IPS-20b (cell line): ENCODE measurements around the gene FGD2.

Source experiments
- H3K27ac ChIP-seq: one replicate; pipeline ENCODE4 v1.5.1; 2013; ENCODE audit warnings: low read length
- H3K27me3 ChIP-seq: 2 replicates; pipeline ENCODE4 v1.6.1; 2013; ENCODE audit warnings: mild to moderate bottlenecking, low read length, inconsistent platforms; ENCODE audit not compliant: insufficient read depth
- H3K36me3 ChIP-seq: 2 replicates; pipeline ENCODE4 v1.6.1; 2013; ENCODE audit warnings: low read depth, mild to moderate bottlenecking, inconsistent platforms, low read length, moderate library complexity; ENCODE audit not compliant: insufficient read depth
- H3K4me1 ChIP-seq: 2 replicates; pipeline ENCODE4 v1.6.1; 2013; ENCODE audit warnings: mild to moderate bottlenecking, control low read depth, inconsistent platforms, low read length, moderate library complexity; ENCODE audit not compliant: insufficient read depth
- H3K4me3 ChIP-seq: 2 replicates; pipeline ENCODE4 v1.5.1; 2013; ENCODE audit warnings: mild to moderate bottlenecking, low read length, inconsistent platforms
- H3K9ac ChIP-seq: 2 replicates; pipeline ENCODE4 v1.6.1; 2013; ENCODE audit warnings: low read depth, mild to moderate bottlenecking, inconsistent platforms, low read length, moderate library complexity
- H3K9me3 ChIP-seq: 2 replicates; pipeline ENCODE4 v1.6.1; 2013; ENCODE audit warnings: mild to moderate bottlenecking, low read depth, low read length, inconsistent platforms; ENCODE audit not compliant: insufficient read depth

FGD2 gene

DNA sequence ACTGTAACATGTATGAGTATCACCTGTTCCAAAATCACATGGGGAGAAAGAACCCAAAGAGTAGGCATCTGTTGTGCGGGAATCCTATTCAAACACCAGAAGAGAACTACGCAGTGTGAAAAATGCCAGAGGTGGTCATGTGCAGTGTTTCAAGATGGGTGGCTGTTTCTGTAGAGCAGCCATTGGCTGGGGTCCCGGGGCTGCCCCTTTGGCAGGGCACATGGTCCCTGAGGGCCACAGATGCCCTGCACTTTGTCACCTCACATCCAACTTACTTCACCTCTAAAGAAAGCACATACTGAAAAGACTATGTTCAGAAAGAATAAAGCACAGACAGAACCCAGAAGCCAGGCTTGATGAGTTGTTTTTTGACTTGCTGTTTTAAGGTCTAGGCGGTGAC lies 31.8 kb upstream of the FGD2 start:
- H3K27me3 ChIP-seq: no peaks in the 10 kb centered on the region
- H3K4me1 ChIP-seq: no peaks in the 10 kb centered on the region
- no peak overlapping the region for H3K9ac ChIP-seq
- H3K27ac ChIP-seq: no peak overlapping the region
- H3K36me3 ChIP-seq: peaks cover 100% of the 10 kb centered on the region
- no peaks in the 10 kb centered on the region for H3K9me3 ChIP-seq
- no peak overlapping the region for H3K4me3 ChIP-seq

DNA sequence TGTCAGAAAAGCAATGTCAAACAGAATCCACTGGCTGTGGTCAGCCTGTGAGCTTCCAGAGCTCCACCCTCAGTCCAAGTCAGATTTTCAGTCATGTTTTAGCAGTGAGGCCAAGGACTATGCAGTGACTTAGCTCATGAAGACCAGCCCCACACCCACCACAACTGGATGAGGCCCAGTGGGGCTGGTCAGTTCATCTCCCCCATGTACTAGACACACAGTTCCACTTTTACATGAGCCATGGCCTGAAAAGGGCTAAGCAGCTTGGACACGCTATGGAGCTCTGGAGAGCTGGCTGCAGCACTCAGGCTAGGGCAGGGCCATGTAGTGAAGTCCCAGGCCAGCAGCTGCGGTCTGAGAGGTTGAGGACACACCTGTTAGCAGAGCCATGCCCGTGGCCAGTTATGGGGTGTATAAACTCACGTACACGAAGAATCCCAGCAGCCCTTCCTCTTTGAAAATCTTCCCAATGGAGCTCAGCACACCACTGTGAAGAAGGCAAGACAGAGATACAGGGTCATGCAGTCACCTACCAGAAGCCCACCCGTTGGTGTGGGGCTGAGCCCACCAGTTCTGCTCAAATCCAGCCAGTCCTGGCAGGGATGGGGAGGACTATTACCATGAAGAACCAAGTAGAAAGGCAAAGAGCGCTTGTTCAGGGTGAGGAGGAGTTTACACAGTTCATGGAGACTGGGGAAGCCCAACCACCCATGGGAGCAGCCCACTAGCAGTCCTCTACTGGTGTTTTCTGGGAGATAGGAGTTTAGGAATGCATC lies 30.0 kb upstream of the FGD2 start:
- Histone ChIP-seq H3K27ac (no peak overlapping the region), H3K9ac (no peak overlapping the region), H3K27me3 (no peaks in the 10 kb centered on the region), H3K36me3 (peaks cover 95% of the 10 kb centered on the region), H3K9me3 (no peaks in the 10 kb centered on the region), H3K4me3 (no peak overlapping the region), H3K4me1 (0 out of 2 replicates have a peak, but pooled peaks cover 1% of the 10 kb centered on the region)

DNA sequence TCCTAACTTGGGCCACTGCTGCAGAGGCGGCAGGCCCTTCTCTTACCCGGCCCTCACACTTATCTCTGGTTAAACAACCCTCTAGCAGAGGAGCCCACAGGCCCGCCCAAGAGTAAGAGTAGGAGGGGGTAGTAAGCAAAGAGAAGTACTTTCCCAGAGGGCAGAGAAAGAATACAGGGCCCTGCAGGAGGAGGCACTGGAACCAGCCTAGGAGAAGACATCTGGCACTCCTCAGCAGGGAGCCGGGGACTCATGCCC lies 29.5 kb upstream of the FGD2 start:
- H3K27me3 ChIP-seq: no peaks in the 10 kb centered on the region
- 0 out of 2 replicates have a peak, but pooled peaks cover 4% of the 10 kb centered on the region for H3K4me1 ChIP-seq
- H3K9me3 ChIP-seq: no peaks in the 10 kb centered on the region
- no peak overlapping the region for H3K27ac ChIP-seq
- no peak overlapping the region for H3K4me3 ChIP-seq
- H3K9ac ChIP-seq: no peak overlapping the region
- peaks cover 90% of the 10 kb centered on the region for H3K36me3 ChIP-seq

DNA sequence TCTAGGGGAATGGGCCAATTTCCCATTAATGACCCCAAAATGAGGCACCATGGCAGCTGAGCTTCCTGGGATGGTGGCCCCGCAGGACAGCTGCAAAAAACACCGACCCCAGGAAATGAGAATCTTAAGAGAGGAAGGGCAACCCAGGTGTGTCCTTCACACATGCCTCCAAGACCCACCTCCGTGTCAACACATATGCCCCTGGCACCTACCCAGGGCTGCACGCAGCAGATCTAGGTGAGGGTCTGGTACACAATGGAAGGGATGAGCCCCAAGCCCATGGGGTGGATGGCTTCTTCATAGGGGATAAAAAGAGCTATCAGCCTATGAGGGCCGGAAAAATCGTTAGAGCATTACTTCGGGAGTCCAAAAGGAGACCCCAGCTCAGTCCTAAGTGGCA lies 28.9 kb upstream of the FGD2 start:
- Histone ChIP-seq H3K4me3 (no peak overlapping the region), H3K9ac (no peak overlapping the region), H3K4me1 (0 out of 2 replicates have a peak, but pooled peaks cover 4% of the 10 kb centered on the region), H3K27ac (no peak overlapping the region), H3K36me3 (peaks cover 84% of the 10 kb centered on the region), H3K9me3 (no peaks in the 10 kb centered on the region), H3K27me3 (no peaks in the 10 kb centered on the region)

DNA sequence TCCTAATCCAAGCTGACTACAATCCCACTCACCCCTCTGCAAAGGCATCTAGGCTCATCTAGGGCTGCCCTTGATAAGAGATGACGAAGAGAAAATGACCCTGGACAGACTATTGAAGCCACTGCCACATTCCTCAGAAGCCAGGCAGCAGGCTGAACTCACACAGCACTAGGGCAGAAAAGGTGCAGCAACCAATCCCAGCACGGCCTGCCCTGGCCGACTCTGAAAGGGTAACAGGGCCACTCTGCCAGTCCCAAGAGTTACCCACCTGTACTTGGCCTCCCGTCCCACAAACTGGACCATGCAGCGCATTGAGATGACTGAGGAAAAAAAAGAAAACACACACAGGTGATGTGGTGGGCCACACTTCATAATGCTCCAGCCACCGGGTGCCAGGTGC lies 28.5 kb upstream of the FGD2 start:
- no peaks in the 10 kb centered on the region for H3K27me3 ChIP-seq

DNA sequence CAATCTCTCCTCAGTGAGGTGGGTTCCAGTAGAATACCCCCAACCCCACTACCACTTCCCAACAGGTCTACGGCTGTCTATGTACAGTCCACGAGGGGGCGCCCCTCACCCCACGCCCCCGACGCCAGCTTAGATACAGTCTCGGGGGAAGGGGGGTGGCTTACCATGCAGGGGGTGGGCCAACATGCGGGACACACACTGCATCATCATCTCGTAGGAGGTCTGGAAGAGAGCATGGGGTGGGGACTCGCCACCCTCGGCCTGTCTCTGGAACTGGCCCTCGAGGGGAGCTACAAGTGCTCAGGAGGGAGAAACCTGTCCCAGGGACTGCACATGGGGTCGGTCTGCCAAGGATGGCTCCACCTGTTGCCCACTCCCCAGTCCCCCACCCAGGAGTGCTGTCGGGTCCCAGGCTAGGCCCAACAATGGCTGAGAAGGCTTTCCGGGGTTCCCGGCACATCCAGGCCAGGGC lies 27.9 kb upstream of the FGD2 start:
- no peak overlapping the region for H3K9ac ChIP-seq
- H3K27ac ChIP-seq: no peak overlapping the region
- no peaks in the 10 kb centered on the region for H3K27me3 ChIP-seq
- H3K36me3 ChIP-seq: peaks cover 74% of the 10 kb centered on the region
- no peaks in the 10 kb centered on the region for H3K9me3 ChIP-seq
- no peak overlapping the region for H3K4me3 ChIP-seq
- H3K4me1 ChIP-seq: peaks cover 8% of the 10 kb centered on the region; the same call in 1 of the 2 replicates

More for the DNA sequence above, 28.5 kb upstream of the FGD2 start:
- no peak overlapping the region for H3K9ac ChIP-seq
- no peaks in the 10 kb centered on the region for H3K9me3 ChIP-seq
- H3K27ac ChIP-seq: no peak overlapping the region
- peaks cover 80% of the 10 kb centered on the region for H3K36me3 ChIP-seq
- no peak overlapping the region for H3K4me3 ChIP-seq
- peaks cover 6% of the 10 kb centered on the region; the same call in 1 of the 2 replicates for H3K4me1 ChIP-seq

DNA sequence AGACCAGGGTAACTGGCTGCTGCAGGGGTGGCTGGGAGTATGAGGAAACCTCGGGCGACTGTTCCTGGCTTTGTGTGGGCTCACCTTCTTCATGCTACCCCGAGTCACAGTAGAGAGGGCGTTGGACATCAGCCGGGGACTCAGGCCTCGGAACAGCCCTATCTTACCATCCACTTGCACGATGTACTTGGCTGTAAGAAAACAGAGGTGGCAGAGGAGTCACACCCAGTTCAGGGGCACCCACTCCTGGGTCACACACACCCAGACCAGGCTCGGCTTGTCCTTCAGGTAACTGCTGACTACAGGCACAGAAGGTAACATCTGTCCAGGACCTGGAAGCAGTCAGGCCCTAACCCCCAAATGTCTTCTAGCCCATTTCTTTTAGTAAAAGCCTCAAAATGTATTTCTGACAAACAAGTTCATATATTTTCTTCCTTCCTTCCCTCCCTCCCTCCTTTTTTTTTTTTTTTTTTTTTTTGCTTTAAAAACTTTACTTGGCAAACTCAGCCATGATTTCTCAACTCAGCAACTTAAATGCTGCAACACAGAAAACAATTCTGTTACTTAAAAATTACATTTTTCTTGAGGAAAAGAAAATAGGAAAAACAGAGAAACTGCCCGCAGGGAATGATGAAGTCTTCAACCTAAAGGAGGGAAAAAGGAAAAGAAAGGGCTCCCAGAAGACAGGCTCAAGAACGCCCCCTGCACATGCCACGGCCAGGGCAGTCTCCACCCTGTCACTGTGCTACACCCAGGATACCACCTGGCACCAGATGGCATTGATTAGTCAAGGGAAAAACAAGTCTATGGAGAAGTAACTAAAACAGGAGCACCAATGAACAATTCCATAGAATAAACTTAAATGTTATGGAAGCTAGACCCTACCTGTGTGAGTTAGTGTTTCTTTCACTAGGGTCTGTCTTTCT lies 26.8 kb upstream of the FGD2 start:
- no peak overlapping the region for H3K4me3 ChIP-seq
- no peaks in the 10 kb centered on the region for H3K9me3 ChIP-seq
- no peaks in the 10 kb centered on the region for H3K27me3 ChIP-seq
- H3K9ac ChIP-seq: no peak overlapping the region
- peaks cover 62% of the 10 kb centered on the region for H3K36me3 ChIP-seq
- H3K27ac ChIP-seq: no peak overlapping the region
- H3K4me1 ChIP-seq: peaks cover 8% of the 10 kb centered on the region; the same call in 1 of the 2 replicates

DNA sequence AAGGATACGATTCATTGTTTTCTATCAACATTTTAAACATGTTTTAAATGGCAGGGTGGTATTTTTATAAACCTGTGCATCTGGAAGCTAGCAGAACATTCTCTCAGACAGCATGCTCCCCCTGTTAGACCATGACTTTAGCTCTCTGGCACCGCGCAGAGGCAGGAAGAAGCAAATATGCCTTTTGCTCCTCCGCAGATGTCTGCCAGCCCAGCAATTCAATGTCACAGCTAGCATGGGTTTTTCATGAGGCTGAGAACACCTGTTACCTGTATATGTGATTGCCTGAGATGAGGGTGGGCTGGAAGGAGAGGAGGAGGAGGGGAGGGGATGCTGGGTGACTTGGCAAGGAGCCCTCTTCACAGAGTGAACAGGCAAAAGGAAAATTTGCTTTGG lies 26.1 kb upstream of the FGD2 start:
- Histone ChIP-seq H3K36me3 (peaks cover 55% of the 10 kb centered on the region), H3K9ac (no peak overlapping the region), H3K4me1 (peaks cover 13% of the 10 kb centered on the region), H3K27me3 (no peaks in the 10 kb centered on the region), H3K9me3 (no peaks in the 10 kb centered on the region), H3K27ac (no peak overlapping the region), H3K4me3 (no peak overlapping the region)

DNA sequence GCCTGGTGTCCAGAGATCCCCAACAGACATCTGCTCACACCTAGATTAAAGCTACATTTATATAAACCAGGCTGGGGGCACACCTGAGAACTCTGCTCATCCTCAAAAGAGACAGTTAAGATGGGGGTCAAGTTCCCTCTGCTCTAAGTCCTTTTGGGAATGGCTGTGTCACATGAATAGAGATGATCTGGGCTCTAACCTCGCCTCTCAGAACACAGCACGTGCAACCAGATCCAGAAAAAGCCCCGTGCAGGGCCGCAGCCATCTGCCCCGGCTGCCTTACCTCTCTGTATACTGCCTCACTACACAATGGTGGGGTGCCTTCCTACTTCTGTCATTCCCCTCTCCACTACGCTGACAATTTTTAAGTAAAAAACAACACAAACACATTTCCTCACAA lies 25.3 kb upstream of the FGD2 start:
- Histone ChIP-seq H3K4me3 (no peak overlapping the region), H3K9ac (no peak overlapping the region), H3K36me3 (peaks cover 48% of the 10 kb centered on the region), H3K4me1 (peaks cover 14% of the 10 kb centered on the region), H3K27ac (no peak overlapping the region), H3K9me3 (no peaks in the 10 kb centered on the region), H3K27me3 (no peaks in the 10 kb centered on the region)

DNA sequence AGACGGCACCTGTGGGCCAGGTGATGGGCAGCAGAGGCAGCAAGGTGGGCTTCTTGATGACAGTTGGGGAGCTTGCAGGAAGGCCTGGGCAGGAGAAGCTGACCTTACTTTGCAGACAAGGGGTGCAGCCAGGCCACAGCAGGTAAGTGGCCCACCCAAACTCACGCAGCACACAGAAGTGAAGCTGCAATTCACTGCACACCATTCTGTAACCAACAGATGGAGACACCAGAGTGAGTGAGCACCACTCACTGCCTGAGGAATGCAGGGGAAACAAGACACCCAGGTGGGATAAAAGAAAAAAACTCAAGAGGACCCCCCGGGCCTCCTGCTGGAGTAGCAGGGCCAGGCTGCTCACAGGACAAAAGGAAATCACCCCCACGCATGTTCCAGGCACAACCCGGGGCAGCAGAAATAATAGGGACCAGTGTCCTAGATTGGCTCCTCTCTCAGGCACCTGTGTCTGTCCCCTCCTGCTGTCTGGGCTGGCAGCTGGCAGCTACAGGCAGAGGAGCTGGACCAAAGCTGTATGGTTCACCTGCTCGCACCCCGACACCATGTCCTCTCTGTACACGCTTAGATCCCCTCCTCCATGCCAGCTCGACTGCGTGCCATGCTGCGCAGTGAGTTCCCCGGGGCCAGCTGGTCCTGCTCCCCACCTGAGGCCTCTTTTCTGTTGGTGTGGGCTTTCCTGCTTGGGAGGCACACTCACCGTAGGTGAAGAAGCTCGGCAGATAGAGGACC lies 24.4 kb upstream of the FGD2 start:
- peaks cover 14% of the 10 kb centered on the region for H3K4me1 ChIP-seq
- H3K27me3 ChIP-seq: no peaks in the 10 kb centered on the region
- no peak overlapping the region for H3K4me3 ChIP-seq
- no peaks in the 10 kb centered on the region for H3K9me3 ChIP-seq
- no peak overlapping the region for H3K27ac ChIP-seq
- peak overlapping the region; percentile 33; the same call in 1 of the 2 replicates for H3K9ac ChIP-seq
- H3K36me3 ChIP-seq: peaks cover 38% of the 10 kb centered on the region

DNA sequence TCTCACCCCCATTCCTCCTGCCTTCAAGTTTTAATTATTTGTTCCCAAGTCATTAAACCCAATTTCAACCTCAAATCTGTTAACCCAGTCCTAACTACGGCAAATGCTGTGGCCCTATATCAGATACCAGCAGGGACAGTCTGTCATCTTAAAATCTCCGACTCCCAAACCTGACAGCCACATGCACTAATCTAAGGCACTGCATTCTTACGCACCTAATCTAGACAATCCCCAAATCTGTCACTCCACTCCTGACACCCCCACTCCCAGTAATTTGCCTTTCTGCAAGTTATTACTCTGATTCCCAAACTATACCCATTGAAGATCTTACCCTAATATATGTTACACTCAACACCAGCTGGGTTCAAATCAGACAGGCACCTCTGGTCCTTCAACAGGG lies 21.9 kb upstream of the FGD2 start:
- Histone ChIP-seq H3K27me3 (no peaks in the 10 kb centered on the region), H3K27ac (no peak overlapping the region), H3K4me1 (peaks cover 14% of the 10 kb centered on the region), H3K36me3 (peaks cover 14% of the 10 kb centered on the region), H3K9me3 (no peaks in the 10 kb centered on the region), H3K9ac (peak overlapping the region; percentile 8; the same call in 1 of the 2 replicates), H3K4me3 (no peak overlapping the region; the same call in 1 of the 2 replicates)
